Gastrocnemius medialis (tissue), 4 donors: ENCODE measurements around the gene PTGIR.

Experiments
- POLR2A ChIP-seq, 2 donors: fragments of 450-650 bp; IDR thresholded peaks; one replicate each; pipeline ENCODE4 v1.6.1; 2017; ENCODE audit warnings: antibody characterized with exemption in 2 of 2, mild to moderate bottlenecking in 2 of 2, moderate library complexity in 2 of 2
- TF ChIP-seq, protein P1 (sequence below), 5 experiments: fragments of 450-650 bp in 3 of 5; fragments of 200-600 bp in 2 of 5; sonication (generic) in 2 of 5; IDR thresholded peaks in 4 of 5; conservative IDR thresholded peaks in 1 of 5; 1 replicate in 4 of 5; 2 replicates in 1 of 5; pipeline ENCODE4 v1.5.1; 2016 to 2019; ENCODE audit warnings: antibody characterized with exemption in 5 of 5, mild to moderate bottlenecking in 3 of 5, moderate library complexity in 3 of 5

DNA sequence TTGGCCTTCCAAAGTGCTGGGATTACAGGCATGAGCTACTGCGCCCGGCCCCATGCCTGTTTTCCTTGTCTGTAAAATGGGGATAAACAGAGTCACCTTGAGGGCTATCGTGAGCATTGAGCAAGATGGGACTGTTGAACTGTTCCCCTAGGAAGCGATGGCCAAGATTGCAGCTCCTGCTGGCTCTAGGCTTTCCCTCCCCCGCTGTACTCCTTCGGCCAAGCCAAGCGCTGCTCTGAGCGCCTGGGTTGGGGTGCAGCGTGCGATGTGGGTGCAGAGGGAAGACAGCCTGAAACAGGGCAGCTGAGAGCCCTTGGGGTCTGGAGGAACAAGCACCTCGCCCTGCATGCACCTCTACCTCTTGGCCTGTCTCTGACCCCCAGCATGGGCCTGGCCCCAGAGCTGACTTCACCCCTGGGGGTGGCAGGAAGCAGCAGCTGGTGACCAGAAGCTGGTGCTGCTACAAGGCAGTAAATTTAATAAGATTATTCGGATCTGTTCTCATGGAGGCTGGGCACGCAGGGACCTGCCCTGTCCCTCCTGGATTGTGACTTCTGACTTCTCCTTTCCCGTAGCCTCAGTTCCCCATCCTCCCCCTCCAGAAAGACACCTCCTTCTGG, 5.8 kb upstream of the PTGIR start:
- TF ChIP-seq, protein P1, sequence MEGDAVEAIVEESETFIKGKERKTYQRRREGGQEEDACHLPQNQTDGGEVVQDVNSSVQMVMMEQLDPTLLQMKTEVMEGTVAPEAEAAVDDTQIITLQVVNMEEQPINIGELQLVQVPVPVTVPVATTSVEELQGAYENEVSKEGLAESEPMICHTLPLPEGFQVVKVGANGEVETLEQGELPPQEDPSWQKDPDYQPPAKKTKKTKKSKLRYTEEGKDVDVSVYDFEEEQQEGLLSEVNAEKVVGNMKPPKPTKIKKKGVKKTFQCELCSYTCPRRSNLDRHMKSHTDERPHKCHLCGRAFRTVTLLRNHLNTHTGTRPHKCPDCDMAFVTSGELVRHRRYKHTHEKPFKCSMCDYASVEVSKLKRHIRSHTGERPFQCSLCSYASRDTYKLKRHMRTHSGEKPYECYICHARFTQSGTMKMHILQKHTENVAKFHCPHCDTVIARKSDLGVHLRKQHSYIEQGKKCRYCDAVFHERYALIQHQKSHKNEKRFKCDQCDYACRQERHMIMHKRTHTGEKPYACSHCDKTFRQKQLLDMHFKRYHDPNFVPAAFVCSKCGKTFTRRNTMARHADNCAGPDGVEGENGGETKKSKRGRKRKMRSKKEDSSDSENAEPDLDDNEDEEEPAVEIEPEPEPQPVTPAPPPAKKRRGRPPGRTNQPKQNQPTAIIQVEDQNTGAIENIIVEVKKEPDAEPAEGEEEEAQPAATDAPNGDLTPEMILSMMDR (IDR thresholded peaks at IDR 0.05 in 4 of 5, conservative IDR thresholded peaks at IDR 0.05 in 1 of 5): no peak
- TF ChIP-seq POLR2A (IDR thresholded peaks at IDR 0.05): no peak
